GM06990 (cell line): Measurements from ENCODE around the gene MAPK14.

Source experiments
- DNase-seq: peaks from one replicate; pipeline ENCODE4 v3.0.0-alpha.2; 2011; ENCODE audit not compliant: insufficient read length; ENCODE audit errors: extremely low read depth
- H3K27me3 ChIP-seq: replicated peaks from 2 replicates; pipeline ENCODE4 v1.6.0; 2011; ENCODE audit warnings: low read length; ENCODE audit not compliant: control insufficient read depth, insufficient read depth
- H3K36me3 ChIP-seq: 2 replicates; pipeline ENCODE4 v1.5.1; 2011; ENCODE audit warnings: low read length; ENCODE audit not compliant: control insufficient read depth, insufficient read depth
- H3K4me3 ChIP-seq: replicated peaks from 2 replicates; pipeline ENCODE4 v1.5.1; 2011; ENCODE audit warnings: low read depth, mild to moderate bottlenecking, control low read depth, low read length
- TF ChIP-seq, protein P1 (sequence below): IDR thresholded peaks from 2 replicates; pipeline ENCODE4 v1.5.1; 2011; ENCODE audit warnings: low read length, control low read depth, mild to moderate bottlenecking, inconsistent platforms; ENCODE audit not compliant: insufficient read depth, poor library complexity, severe bottlenecking

The MAPK14 gene

GRCh38 chr6:36098920-36099647, 71.5 kb downstream of the MAPK14 start:
- no peak overlapping the region for H3K4me3 ChIP-seq
- DNase-seq: no peak
- TF ChIP-seq, protein P1, sequence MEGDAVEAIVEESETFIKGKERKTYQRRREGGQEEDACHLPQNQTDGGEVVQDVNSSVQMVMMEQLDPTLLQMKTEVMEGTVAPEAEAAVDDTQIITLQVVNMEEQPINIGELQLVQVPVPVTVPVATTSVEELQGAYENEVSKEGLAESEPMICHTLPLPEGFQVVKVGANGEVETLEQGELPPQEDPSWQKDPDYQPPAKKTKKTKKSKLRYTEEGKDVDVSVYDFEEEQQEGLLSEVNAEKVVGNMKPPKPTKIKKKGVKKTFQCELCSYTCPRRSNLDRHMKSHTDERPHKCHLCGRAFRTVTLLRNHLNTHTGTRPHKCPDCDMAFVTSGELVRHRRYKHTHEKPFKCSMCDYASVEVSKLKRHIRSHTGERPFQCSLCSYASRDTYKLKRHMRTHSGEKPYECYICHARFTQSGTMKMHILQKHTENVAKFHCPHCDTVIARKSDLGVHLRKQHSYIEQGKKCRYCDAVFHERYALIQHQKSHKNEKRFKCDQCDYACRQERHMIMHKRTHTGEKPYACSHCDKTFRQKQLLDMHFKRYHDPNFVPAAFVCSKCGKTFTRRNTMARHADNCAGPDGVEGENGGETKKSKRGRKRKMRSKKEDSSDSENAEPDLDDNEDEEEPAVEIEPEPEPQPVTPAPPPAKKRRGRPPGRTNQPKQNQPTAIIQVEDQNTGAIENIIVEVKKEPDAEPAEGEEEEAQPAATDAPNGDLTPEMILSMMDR: no peak
- H3K27me3 ChIP-seq: no peaks in the 10 kb centered on the region
- H3K36me3 ChIP-seq: peaks cover 4% of the 10 kb centered on the region

GRCh38 chr6:36099869-36100483, 72.4 kb downstream of the MAPK14 start:
- no peak for DNase-seq
- Histone ChIP-seq H3K27me3 (no peaks in the 10 kb centered on the region), H3K36me3 (peaks cover 4% of the 10 kb centered on the region), H3K4me3 (no peak overlapping the region)
- TF ChIP-seq, protein P1: no peak

- no peak for DNase-seq
- Histone ChIP-seq H3K36me3 (peaks cover 4% of the 10 kb centered on the region), H3K27me3 (no peaks in the 10 kb centered on the region), H3K4me3 (no peak overlapping the region)
- TF ChIP-seq, protein P1: no peak
Observed at GRCh38 chr6:36101691-36102090, 74.1 kb downstream of the MAPK14 start.

DNA sequence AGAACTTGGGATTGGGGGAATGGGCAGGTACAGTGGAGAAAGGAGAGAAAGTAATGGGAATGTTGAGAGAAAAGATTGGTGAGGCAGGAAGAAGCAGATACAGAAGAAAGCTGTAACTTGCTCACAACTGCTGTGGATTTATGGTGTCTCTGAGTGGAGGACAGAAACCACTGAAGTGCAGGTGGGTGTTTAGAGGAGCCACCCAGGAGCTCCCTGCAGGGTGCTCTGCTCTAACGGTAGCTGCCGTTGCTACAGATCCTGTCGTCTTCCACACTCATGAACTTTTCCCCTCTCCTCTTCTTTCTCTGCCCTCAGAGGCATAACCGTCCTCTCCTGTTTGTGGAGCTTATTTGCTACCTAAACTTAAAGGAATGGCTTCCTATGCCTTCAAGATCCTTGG, 75.2 kb downstream of the MAPK14 start:
- TF ChIP-seq, protein P1: no peak
- Histone ChIP-seq H3K27me3 (no peaks in the 10 kb centered on the region), H3K36me3 (peaks cover 4% of the 10 kb centered on the region), H3K4me3 (no peak overlapping the region)
- no peak for DNase-seq

DNA sequence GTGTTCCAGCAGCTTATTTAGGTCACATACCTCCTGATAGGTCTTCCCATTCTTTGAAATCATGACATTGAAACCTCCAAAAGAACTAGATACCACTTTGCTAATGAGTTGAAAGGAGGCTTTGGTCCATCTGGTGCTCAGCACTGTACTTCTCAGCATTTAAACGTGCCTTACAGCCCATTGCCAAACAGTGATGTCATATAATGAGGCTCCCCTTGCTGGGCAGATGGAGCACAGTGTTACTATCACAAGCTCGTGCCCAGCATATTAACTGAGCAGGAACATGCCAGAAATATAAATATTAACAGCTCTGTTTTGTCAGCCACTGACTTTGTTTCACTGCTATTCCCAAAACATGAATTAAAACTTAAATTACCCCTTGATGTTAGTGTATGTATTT, 77.2 kb downstream of the MAPK14 start:
- H3K36me3 ChIP-seq: peaks cover 12% of the 10 kb centered on the region
- no peak overlapping the region for H3K4me3 ChIP-seq
- no peak for DNase-seq
- H3K27me3 ChIP-seq: no peaks in the 10 kb centered on the region
- TF ChIP-seq, protein P1: no peak
